SK-N-MC (cell line): ENCODE measurements around the gene SCAPER.

Experiments used
- EZH2 ChIP-seq: fragments of 200-600 bp; sonication (generic); IDR thresholded peaks from one replicate; pipeline ENCODE4 v1.6.1; 2017; ENCODE audit warnings: antibody characterized with exemption
- FOXP2 ChIP-seq: optimal IDR thresholded peaks from 2 replicates; pipeline ENCODE3; 2011; ENCODE audit warnings: mild to moderate bottlenecking, moderate library complexity; ENCODE audit not compliant: insufficient read depth; ENCODE audit errors: extremely low read length, control extremely low read depth
- POLR2AphosphoS5 ChIP-seq: IDR thresholded peaks from 2 replicates; pipeline ENCODE4 v1.6.1; 2012; ENCODE audit warnings: mild to moderate bottlenecking, low read depth, low read length, borderline replicate concordance

- TF ChIP-seq EZH2 (no peak), POLR2AphosphoS5 (no peak), FOXP2 (no peak)
Observed at GRCh38 chr15:76533995-76534394, 371.1 kb downstream of the SCAPER start.
